HCT116 (cell line): Measurements from ENCODE around the gene TDO2. TPM values are rescaled to one million over a fixed set of nuclear protein-coding genes. Genes with fewer than 3 reads are reported as not detected.
A peak's percentile ranks its signal among the peaks of the same experiment; 100 is the strongest.

Source experiments
- ATAC-seq: fragments of 200-7000 bp; cut with Tn5 transposase; 2 replicates; pipeline ENCODE4 v1.9.1; 2020; ENCODE audit warnings: mild to moderate bottlenecking, moderate library complexity
- BruUV-seq: library from RNA; stranded (reverse); fragments of 400-500 nt; replicated peaks from 2 replicates; lab custom pipeline; 2021; lab: Mats Ljungman, UMichigan
- CTCF ChIA-PET: fragments of 300-600 bp; sonication (Branson Sonifier 250); formaldehyde crosslinking; loops from one replicate; lab custom pipeline; 2021; ENCODE audit warnings: antibody characterized with exemption; lab: Charles Lee
- POLR2A ChIA-PET: fragments of 300-600, 350-600 bp; sonication (Branson Sonifier 250); formaldehyde crosslinking; loops from one replicate; lab custom pipeline; 2021; ENCODE audit warnings: antibody characterized with exemption; lab: Charles Lee
- RAD21 ChIA-PET, 2 experiments: fragments of 300-600 bp; sonication (Branson Sonifier 250); formaldehyde crosslinking; loops; one replicate each; lab custom pipeline; 2023; ENCODE audit warnings: low total read pairs in 2 of 2; ENCODE audit not compliant: uncharacterized antibody in 2 of 2, unreplicated experiment in 2 of 2, low non-redundant PET in 1 of 2; lab: Charles Lee
- DNase-seq: peaks from one replicate; pipeline ENCODE4 v3.0.0-alpha.2; 2010; ENCODE audit warnings: low read depth, low spot score
- H2AFZ ChIP-seq: fragments of 200-600 bp; shearing (Covaris generic), sonication (generic); 2 replicates; pipeline ENCODE4 v1.6.1; 2017; ENCODE audit warnings: low read depth, mixed run types, mixed read lengths, antibody characterized with exemption, low read length; ENCODE audit not compliant: poor library complexity, severe bottlenecking
- H3K27ac ChIP-seq: 2 replicates; pipeline ENCODE4 v1.5.1; 2012; ENCODE audit warnings: low read depth, low read length
- H3K27me3 ChIP-seq: fragments of 200-600 bp; sonication (generic); 2 replicates; pipeline ENCODE4 v1.6.1; 2016; ENCODE audit warnings: mixed run types, low read length, mixed read lengths; ENCODE audit not compliant: insufficient read depth
- H3K36me3 ChIP-seq, 2 experiments: fragments of 200-500 bp in 1 of 2; fragments of 200-600 bp in 1 of 2; sonication (Bioruptor generic) in 1 of 2; sonication (generic) in 1 of 2; 2 replicates each; pipeline versions ENCODE4 v1.5.1 to v1.6.1; 2014 to 2016; ENCODE audit warnings: low read length in 2 of 2, inconsistent platforms in 1 of 2, mixed read lengths in 1 of 2, mixed run types in 1 of 2; ENCODE audit not compliant: insufficient read depth in 2 of 2, control insufficient read depth in 1 of 2
- H3K4me1 ChIP-seq, 2 experiments: fragments of 200-600 bp in 1 of 2; sonication (generic) in 1 of 2; 2 replicates each; pipeline versions ENCODE4 v1.5.1 to v1.6.1; 2012 to 2017; ENCODE audit warnings: low read length in 2 of 2, inconsistent platforms in 1 of 2, mild to moderate bottlenecking in 1 of 2, mixed read lengths in 1 of 2, mixed run types in 1 of 2, moderate library complexity in 1 of 2; ENCODE audit not compliant: insufficient read depth in 2 of 2, control insufficient read depth in 1 of 2
- H3K4me2 ChIP-seq: fragments of 200-600 bp; sonication (generic); 2 replicates; pipeline ENCODE4 v1.6.1; 2017; ENCODE audit warnings: mixed run types, low read length, mixed read lengths
- H3K4me3 ChIP-seq, 2 experiments: fragments of 200-600 bp in 1 of 2; sonication (generic) in 1 of 2; replicated peaks in 1 of 2; 2 replicates each; pipeline ENCODE4 v1.5.1; 2011 to 2016; ENCODE audit warnings: low read length in 2 of 2, control low read depth in 1 of 2, low read depth in 1 of 2, mild to moderate bottlenecking in 1 of 2, mixed read lengths in 1 of 2, mixed run types in 1 of 2
- H3K79me2 ChIP-seq: fragments of 200-600 bp; sonication (generic); 2 replicates; pipeline ENCODE4 v1.6.1; 2017; ENCODE audit warnings: mild to moderate bottlenecking, mixed run types, low read length, moderate library complexity, mixed read lengths; ENCODE audit not compliant: insufficient read depth
- H3K9ac ChIP-seq: fragments of 200-600 bp; sonication (generic); 2 replicates; pipeline ENCODE4 v1.6.1; 2016; ENCODE audit warnings: low read length, mixed read lengths
- H3K9me2 ChIP-seq: fragments of 200-600 bp; sonication (generic), shearing (Covaris generic); 2 replicates; pipeline ENCODE4 v1.6.1; 2017; ENCODE audit warnings: mixed run types, mild to moderate bottlenecking, moderate library complexity; ENCODE audit not compliant: insufficient read depth
- H3K9me3 ChIP-seq, 2 experiments: fragments of 200-500 bp in 1 of 2; fragments of 200-600 bp in 1 of 2; sonication (Bioruptor generic) in 1 of 2; sonication (generic) in 1 of 2; 2 replicates each; pipeline ENCODE4 v1.6.1; 2014 to 2017; ENCODE audit warnings: low read length in 2 of 2, mixed read lengths in 2 of 2, inconsistent platforms in 1 of 2, low read depth in 1 of 2, mild to moderate bottlenecking in 1 of 2, mixed run types in 1 of 2, moderate library complexity in 1 of 2; ENCODE audit not compliant: control insufficient read depth in 1 of 2, insufficient read depth in 1 of 2
- H4K20me1 ChIP-seq: fragments of 200-600 bp; sonication (generic), shearing (Covaris generic); 2 replicates; pipeline ENCODE4 v1.6.1; 2017; ENCODE audit warnings: mixed run types, mild to moderate bottlenecking, moderate library complexity; ENCODE audit not compliant: insufficient read depth
- CBX3 ChIP-seq: IDR thresholded peaks from 2 replicates; pipeline ENCODE4 v1.6.1; 2012; ENCODE audit warnings: low read depth
- CEBPB ChIP-seq: IDR thresholded peaks from 2 replicates; pipeline ENCODE4 v1.6.1; 2012; ENCODE audit warnings: low read depth
- EZH2 ChIP-seq: fragments of 200-600 bp; sonication (generic); IDR thresholded peaks from 2 replicates; pipeline ENCODE4 v1.6.1; 2017; ENCODE audit warnings: antibody characterized with exemption, mixed run types
- EZH2phosphoT487 ChIP-seq: fragments of 200-600 bp; IDR thresholded peaks from 2 replicates; pipeline ENCODE4 v1.6.1; 2018; ENCODE audit warnings: antibody characterized with exemption, borderline replicate concordance
- FOSL1 ChIP-seq: IDR thresholded peaks from 2 replicates; pipeline ENCODE4 v1.6.1; 2012; ENCODE audit warnings: low read depth
- JUND ChIP-seq: IDR thresholded peaks from 2 replicates; pipeline ENCODE4 v1.6.1; 2012
- POLR2AphosphoS5 ChIP-seq: IDR thresholded peaks from 2 replicates; pipeline ENCODE4 v1.6.1; 2011; ENCODE audit warnings: mild to moderate bottlenecking, low read depth, low read length, moderate library complexity
- RAD21 ChIP-seq: IDR thresholded peaks from 2 replicates; pipeline ENCODE4 v1.6.1; 2012; ENCODE audit warnings: low read depth, mild to moderate bottlenecking
- SIN3A ChIP-seq: IDR thresholded peaks from 2 replicates; pipeline ENCODE4 v1.6.1; 2012; ENCODE audit warnings: low read depth
- SP1 ChIP-seq: IDR thresholded peaks from 2 replicates; pipeline ENCODE4 v1.6.1; 2012; ENCODE audit warnings: low read depth
- SRF ChIP-seq: IDR thresholded peaks from 2 replicates; pipeline ENCODE4 v1.6.1; 2012; ENCODE audit warnings: low read depth
- TCF7L2 ChIP-seq: IDR thresholded peaks from 2 replicates; pipeline ENCODE4 v1.7.0; 2011; ENCODE audit warnings: borderline replicate concordance, inconsistent platforms; ENCODE audit not compliant: insufficient read depth, insufficient read length; ENCODE audit errors: extremely low read depth
- YY1 ChIP-seq: IDR thresholded peaks from 2 replicates; pipeline ENCODE4 v1.6.1; 2011; ENCODE audit warnings: low read length, low read depth, moderate library complexity, mild to moderate bottlenecking; ENCODE audit not compliant: insufficient replicate concordance; ENCODE audit errors: extremely low read depth
- ZFX ChIP-seq: fragments of 450-650 bp; IDR thresholded peaks from 2 replicates; pipeline ENCODE4 v1.6.1; 2017
- intact Hi-C: fragments of 100-400 bp; cut with micrococcal nuclease; formaldehyde crosslinking; loops from 2 replicates; pipeline ENCODE4 v1.10.0; 2022
- total RNA-seq: library from RNA; stranded (reverse); gene quantifications from one replicate; pipeline ENCODE4 v1.2.1, GENCODE V29; 2021; ENCODE audit not compliant: unreplicated experiment
- TF ChIP-seq, protein P1 (sequence below): IDR thresholded peaks from 2 replicates; pipeline ENCODE4 v1.6.1; 2011; ENCODE audit warnings: mild to moderate bottlenecking, low read length, moderate library complexity; ENCODE audit not compliant: insufficient replicate concordance; ENCODE audit errors: extremely low read depth
- TF ChIP-seq, protein P2 (sequence below), 3 experiments: fragments of 200-600 bp in 1 of 3; sonication (generic) in 1 of 3; IDR thresholded peaks in 2 of 3; conservative IDR thresholded peaks in 1 of 3; 2 replicates each; pipeline ENCODE4 v1.5.1; 2012 to 2017; ENCODE audit warnings: low read depth in 2 of 3, low read length in 2 of 3, antibody characterized with exemption in 1 of 3, borderline replicate concordance in 1 of 3, control low read depth in 1 of 3, mild to moderate bottlenecking in 1 of 3, mixed read lengths in 1 of 3, mixed run types in 1 of 3, moderate library complexity in 1 of 3; ENCODE audit not compliant: insufficient read depth in 1 of 3
- TF ChIP-seq, protein P3 (sequence below): IDR thresholded peaks from 2 replicates; pipeline ENCODE4 v1.6.1; 2012

The TDO2 gene
- total RNA-seq, 1 experiment from 2014 or later: 0.27 TPM

GRCh38 chr4:155914782-155915181 lies 11.3 kb downstream of the TDO2 start:
- H3K79me2 ChIP-seq: no peaks in the 10 kb centered on the region
- no peaks in the 10 kb centered on the region; the same call in 1 of the 2 replicates for H3K9me2 ChIP-seq
- no peaks in the 10 kb centered on the region for H3K27me3 ChIP-seq
- no peaks in the 10 kb centered on the region for H3K4me1 ChIP-seq
- POLR2A ChIA-PET: no interaction called here
- no peak for DNase-seq
- TF ChIP-seq ZFX (no peak), TCF7L2 (no peak), SIN3A (no peak), EZH2phosphoT487 (no peak), JUND (no peak), RAD21 (no peak), FOSL1 (no peak), CEBPB (no peak), SP1 (no peak), CBX3 (no peak), SRF (no peak), POLR2AphosphoS5 (no peak), YY1 (no peak), EZH2 (no peak)
- TF ChIP-seq, protein P1, sequence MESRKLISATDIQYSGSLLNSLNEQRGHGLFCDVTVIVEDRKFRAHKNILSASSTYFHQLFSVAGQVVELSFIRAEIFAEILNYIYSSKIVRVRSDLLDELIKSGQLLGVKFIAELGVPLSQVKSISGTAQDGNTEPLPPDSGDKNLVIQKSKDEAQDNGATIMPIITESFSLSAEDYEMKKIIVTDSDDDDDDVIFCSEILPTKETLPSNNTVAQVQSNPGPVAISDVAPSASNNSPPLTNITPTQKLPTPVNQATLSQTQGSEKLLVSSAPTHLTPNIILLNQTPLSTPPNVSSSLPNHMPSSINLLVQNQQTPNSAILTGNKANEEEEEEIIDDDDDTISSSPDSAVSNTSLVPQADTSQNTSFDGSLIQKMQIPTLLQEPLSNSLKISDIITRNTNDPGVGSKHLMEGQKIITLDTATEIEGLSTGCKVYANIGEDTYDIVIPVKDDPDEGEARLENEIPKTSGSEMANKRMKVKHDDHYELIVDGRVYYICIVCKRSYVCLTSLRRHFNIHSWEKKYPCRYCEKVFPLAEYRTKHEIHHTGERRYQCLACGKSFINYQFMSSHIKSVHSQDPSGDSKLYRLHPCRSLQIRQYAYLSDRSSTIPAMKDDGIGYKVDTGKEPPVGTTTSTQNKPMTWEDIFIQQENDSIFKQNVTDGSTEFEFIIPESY: no peak
- TF ChIP-seq, protein P2, sequence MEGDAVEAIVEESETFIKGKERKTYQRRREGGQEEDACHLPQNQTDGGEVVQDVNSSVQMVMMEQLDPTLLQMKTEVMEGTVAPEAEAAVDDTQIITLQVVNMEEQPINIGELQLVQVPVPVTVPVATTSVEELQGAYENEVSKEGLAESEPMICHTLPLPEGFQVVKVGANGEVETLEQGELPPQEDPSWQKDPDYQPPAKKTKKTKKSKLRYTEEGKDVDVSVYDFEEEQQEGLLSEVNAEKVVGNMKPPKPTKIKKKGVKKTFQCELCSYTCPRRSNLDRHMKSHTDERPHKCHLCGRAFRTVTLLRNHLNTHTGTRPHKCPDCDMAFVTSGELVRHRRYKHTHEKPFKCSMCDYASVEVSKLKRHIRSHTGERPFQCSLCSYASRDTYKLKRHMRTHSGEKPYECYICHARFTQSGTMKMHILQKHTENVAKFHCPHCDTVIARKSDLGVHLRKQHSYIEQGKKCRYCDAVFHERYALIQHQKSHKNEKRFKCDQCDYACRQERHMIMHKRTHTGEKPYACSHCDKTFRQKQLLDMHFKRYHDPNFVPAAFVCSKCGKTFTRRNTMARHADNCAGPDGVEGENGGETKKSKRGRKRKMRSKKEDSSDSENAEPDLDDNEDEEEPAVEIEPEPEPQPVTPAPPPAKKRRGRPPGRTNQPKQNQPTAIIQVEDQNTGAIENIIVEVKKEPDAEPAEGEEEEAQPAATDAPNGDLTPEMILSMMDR (IDR thresholded peaks at IDR 0.05 in 2 of 3, conservative IDR thresholded peaks at IDR 0.05 in 1 of 3; ENCODE audit: borderline replicate concordance in 1 of 3, insufficient read depth in 1 of 3, low read depth in 2 of 3, low read length in 2 of 3): no peak
- TF ChIP-seq, protein P3, sequence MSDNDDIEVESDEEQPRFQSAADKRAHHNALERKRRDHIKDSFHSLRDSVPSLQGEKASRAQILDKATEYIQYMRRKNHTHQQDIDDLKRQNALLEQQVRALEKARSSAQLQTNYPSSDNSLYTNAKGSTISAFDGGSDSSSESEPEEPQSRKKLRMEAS: no peak
- TF ChIP-seq, all 23 proteins: peak for 0
- Histone ChIP-seq H3K9ac (no peak overlapping the region), H3K9me3 (no peaks in the 10 kb centered on the region), H3K27ac (no peak overlapping the region), H3K36me3 (no peaks in the 10 kb centered on the region), H4K20me1 (no peaks in the 10 kb centered on the region; the same call in 1 of the 2 replicates), H2AFZ (peak overlapping the region; percentile 17), H3K4me2 (no peak overlapping the region), H3K4me3 (no peak overlapping the region)
- BruUV-seq: no TSS peak
- ATAC-seq: no peak
- RAD21 ChIA-PET: no interaction called here
- CTCF ChIA-PET: no interaction called here
- intact Hi-C loops: no loop called here
